ENCODE data around the gene MARVELD3. TPM values are rescaled to one million over a fixed set of nuclear protein-coding genes. Genes with fewer than 3 reads are reported as not detected.
"Not testable (repeated sequence)": the region's sequence is repeated elsewhere in the genome, so short reads cannot be mapped to it uniquely, and the experiment has no call there.

MARVELD3 gene
- total RNA-seq, 1 experiment from 2014 or later = 51.7 TPM

- intact Hi-C loops (cut with micrococcal nuclease; ENCODE audit: unreplicated experiment) = no loop called here
- Mint-ChIP-seq H3K27me3 (ENCODE audit: insufficient read depth, unreplicated experiment) (no peaks in the 10 kb centered on the region), H3K4me3 (ENCODE audit: unreplicated experiment) (no peak overlapping the region), H3K4me1 (ENCODE audit: low read depth, unreplicated experiment) (peaks cover 26% of the 10 kb centered on the region), H3K27ac (ENCODE audit: unreplicated experiment) (no peak overlapping the region), H3K9me3 (ENCODE audit: unreplicated experiment) (peaks cover 23% of the 10 kb centered on the region), H3K36me3 (ENCODE audit: insufficient read depth, unreplicated experiment) (no peaks in the 10 kb centered on the region)
- peaks cover 5% of the 10 kb centered on the region for H3K4me1 ChIP-seq
- no TSS peak for BruUV-seq (replicated peaks)
- CTCF ChIA-PET = interaction anchor here (1.7 kb wide), 1 partner anchor 29 kb away, joined by 5 read pairs; no protein-coding TSS in a partner anchor
- no peaks in the 10 kb centered on the region; the same call in 1 of the 2 replicates for H3K9me3 ChIP-seq
- no peak for DNase-seq
- no peak overlapping the region for H3K4me3 ChIP-seq (ENCODE audit: low read depth, low read length)
- no peak for TF ChIP-seq CTCF (IDR thresholded peaks at IDR 0.05; ENCODE audit: insufficient read depth in 1 of 2, low read depth in 1 of 2, low read length in 1 of 2, severe bottlenecking in 1 of 2, unreplicated experiment in 1 of 2)
- H3K27me3 ChIP-seq (replicated peaks; ENCODE audit: control insufficient read depth, insufficient read depth, low read length) = no peaks in the 10 kb centered on the region
- H3K36me3 ChIP-seq (ENCODE audit: control insufficient read depth, insufficient read depth, low read length) = no peaks in the 10 kb centered on the region
- POLR2A ChIA-PET = no interaction called here
These were observed 31.9 kb upstream of the MARVELD3 start for GRCh38 chr16:71594000-71594646.

- H3K36me3 ChIP-seq (ENCODE audit: control insufficient read depth, insufficient read depth, low read length); H3K27ac Mint-ChIP-seq (ENCODE audit: unreplicated experiment); BruUV-seq (replicated peaks); H3K4me3 Mint-ChIP-seq (ENCODE audit: unreplicated experiment); H3K27me3 ChIP-seq (replicated peaks; ENCODE audit: control insufficient read depth, insufficient read depth, low read length); H3K9me3 ChIP-seq; POLR2A ChIA-PET; intact Hi-C loops (cut with micrococcal nuclease; ENCODE audit: unreplicated experiment); H3K4me3 ChIP-seq (ENCODE audit: low read depth, low read length); DNase-seq; H3K4me1 ChIP-seq; H3K27me3 Mint-ChIP-seq (ENCODE audit: insufficient read depth, unreplicated experiment); H3K36me3 Mint-ChIP-seq (ENCODE audit: insufficient read depth, unreplicated experiment); CTCF ChIA-PET: not testable (repeated sequence)
- Mint-ChIP-seq H3K9me3 (ENCODE audit: unreplicated experiment) (peaks cover 24% of the 10 kb centered on the region), H3K4me1 (ENCODE audit: low read depth, unreplicated experiment) (peaks cover 26% of the 10 kb centered on the region)
These were observed 30.6 kb upstream of the MARVELD3 start for GRCh38 chr16:71595340-71595826.

GRCh38 chr16:71598426-71598825, 27.6 kb upstream of the MARVELD3 start:
- peaks cover 23% of the 10 kb centered on the region for H3K4me1 Mint-ChIP-seq (ENCODE audit: low read depth, unreplicated experiment)
- H3K9me3 ChIP-seq; BruUV-seq (replicated peaks); CTCF ChIA-PET; H3K27me3 Mint-ChIP-seq (ENCODE audit: insufficient read depth, unreplicated experiment); DNase-seq; H3K36me3 ChIP-seq (ENCODE audit: control insufficient read depth, insufficient read depth, low read length); H3K36me3 Mint-ChIP-seq (ENCODE audit: insufficient read depth, unreplicated experiment); H3K4me1 ChIP-seq; H3K27me3 ChIP-seq (replicated peaks; ENCODE audit: control insufficient read depth, insufficient read depth, low read length); H3K4me3 ChIP-seq (ENCODE audit: low read depth, low read length); intact Hi-C loops (cut with micrococcal nuclease; ENCODE audit: unreplicated experiment); POLR2A ChIA-PET; H3K4me3 Mint-ChIP-seq (ENCODE audit: unreplicated experiment): not testable (repeated sequence)
- peaks cover 16% of the 10 kb centered on the region for H3K9me3 Mint-ChIP-seq (ENCODE audit: unreplicated experiment)
- peak overlapping the region; percentile 22 for H3K27ac Mint-ChIP-seq (ENCODE audit: unreplicated experiment)

- Mint-ChIP-seq H3K36me3 (ENCODE audit: insufficient read depth, unreplicated experiment) (no peaks in the 10 kb centered on the region), H3K27me3 (ENCODE audit: insufficient read depth, unreplicated experiment) (no peaks in the 10 kb centered on the region), H3K27ac (ENCODE audit: unreplicated experiment) (no peak overlapping the region), H3K4me1 (ENCODE audit: low read depth, unreplicated experiment) (peaks cover 16% of the 10 kb centered on the region), H3K9me3 (ENCODE audit: unreplicated experiment) (peaks cover 16% of the 10 kb centered on the region), H3K4me3 (ENCODE audit: unreplicated experiment) (no peak overlapping the region)
- no peak overlapping the region for H3K4me3 ChIP-seq (ENCODE audit: low read depth, low read length)
- intact Hi-C loops (cut with micrococcal nuclease; ENCODE audit: unreplicated experiment) = no loop called here
- ChIA-PET POLR2A (no interaction called here), CTCF (no interaction called here)
- no peak for TF ChIP-seq CTCF (IDR thresholded peaks at IDR 0.05; ENCODE audit: insufficient read depth in 1 of 2, low read depth in 1 of 2, low read length in 1 of 2, severe bottlenecking in 1 of 2, unreplicated experiment in 1 of 2)
- H3K4me1 ChIP-seq = peaks cover 5% of the 10 kb centered on the region
- no peaks in the 10 kb centered on the region for H3K36me3 ChIP-seq (ENCODE audit: control insufficient read depth, insufficient read depth, low read length)
- H3K9me3 ChIP-seq = no peaks in the 10 kb centered on the region; the same call in 1 of the 2 replicates
- DNase-seq = no peak
- BruUV-seq (replicated peaks) = no TSS peak
- no peaks in the 10 kb centered on the region for H3K27me3 ChIP-seq (replicated peaks; ENCODE audit: control insufficient read depth, insufficient read depth, low read length)
These were observed 25.2 kb upstream of the MARVELD3 start for GRCh38 chr16:71600822-71601221.

Measured in Caco-2 (cell line).